HTERT RPE-1 (cell line): ENCODE results near the gene DDX31.

ENCODE experiments used
- in situ Hi-C: fragments of 300-500 bp; cut with MboI; formaldehyde crosslinking; loops from 4 replicates; pipeline ENCODE4 v1.14.3; 2020; ENCODE audit warnings: low sequenced_read_pairs

The DDX31 gene

DNA sequence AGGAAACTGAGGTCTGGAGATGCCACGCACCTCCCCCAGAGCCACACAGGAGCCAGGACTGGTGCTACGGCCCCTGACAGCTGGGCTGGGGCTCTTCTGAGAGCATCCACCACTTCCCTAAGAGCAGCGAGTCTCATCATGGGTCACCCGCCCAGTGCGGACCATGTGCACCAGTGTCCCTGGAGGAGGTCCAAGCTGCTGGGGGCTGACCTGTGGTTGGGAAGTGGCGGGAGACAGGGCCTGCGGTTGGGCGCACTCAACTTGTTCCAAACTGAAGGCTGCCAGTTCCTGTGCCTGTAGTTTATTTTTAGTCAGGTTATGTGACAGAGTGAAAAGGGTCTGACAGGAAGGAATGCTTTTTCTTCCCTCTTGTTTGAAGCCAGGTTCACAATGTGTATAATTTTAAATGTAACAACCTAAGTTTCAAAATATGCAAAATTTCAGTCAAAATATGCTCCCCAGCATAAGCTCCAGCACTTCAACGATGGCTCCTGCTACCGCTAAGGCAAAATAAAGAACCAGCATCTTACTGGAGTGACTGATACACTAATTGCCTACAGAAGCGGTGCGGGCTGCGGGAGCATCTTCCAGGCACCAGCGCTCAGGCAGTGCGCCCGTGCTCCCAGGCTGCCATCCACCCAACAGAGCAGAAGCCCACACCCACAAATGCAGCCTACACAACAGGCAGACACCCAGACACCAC, 72.6 kb downstream of the DDX31 start:
- in situ Hi-C loops: no loop called here

DNA sequence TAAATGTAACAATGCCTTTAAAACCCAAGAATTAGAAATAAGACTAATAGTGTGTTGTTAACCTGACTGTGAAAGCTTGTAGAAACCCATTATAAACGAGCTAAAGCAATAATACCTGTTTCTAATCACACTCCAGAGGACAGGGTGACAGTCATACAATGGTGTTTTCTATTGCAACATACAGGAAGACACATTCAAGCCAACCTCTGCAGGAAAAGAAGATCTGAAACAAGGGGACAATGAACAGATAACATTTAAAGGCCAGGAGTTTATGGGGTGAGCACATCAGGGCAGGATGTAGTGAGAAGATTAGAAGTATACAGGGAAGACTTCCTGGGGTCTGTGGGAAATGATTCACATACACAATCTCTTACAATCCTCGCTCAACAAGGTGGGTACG, 73.6 kb downstream of the DDX31 start:
- in situ Hi-C loops: no loop called here

DNA sequence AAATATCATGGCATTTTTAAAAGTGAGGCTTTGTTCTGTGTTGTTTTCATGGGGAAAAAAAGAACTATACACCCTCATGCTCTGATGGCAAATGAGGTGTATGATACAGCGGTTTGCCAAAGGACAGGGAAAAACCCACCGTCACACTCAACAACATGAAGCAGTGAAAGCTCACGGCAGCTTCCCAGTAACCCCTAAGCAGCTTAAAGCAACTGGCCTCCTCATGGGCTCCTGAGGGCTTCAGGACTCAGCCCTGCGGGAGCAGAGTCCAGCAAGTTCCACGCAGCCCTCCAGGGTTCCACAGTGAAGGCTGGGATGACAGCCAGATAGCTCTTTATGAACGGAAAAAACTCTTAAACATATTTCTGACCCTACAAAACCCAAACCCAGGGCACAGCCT, 74.5 kb downstream of the DDX31 start:
- in situ Hi-C loops: no loop called here

DNA sequence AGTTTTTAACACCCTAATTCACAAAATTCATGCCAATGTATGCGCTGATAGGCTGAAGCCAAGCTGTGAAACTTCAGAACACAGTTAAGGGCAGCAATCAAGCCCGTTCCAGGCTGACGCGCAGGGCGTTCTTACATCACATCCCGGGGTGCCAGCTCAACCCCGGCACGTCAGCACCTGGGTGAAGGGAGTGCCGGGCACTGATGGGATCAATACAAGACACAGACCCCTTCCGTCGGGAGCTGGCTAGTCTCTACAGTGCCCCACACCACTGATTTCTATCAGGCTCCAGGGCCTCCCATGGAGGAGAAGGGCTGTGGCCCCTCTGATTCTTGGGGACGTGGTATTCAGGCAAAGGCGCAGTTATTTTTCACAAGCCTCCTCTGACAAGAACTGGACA, 75.4 kb downstream of the DDX31 start:
- in situ Hi-C loops: no loop called here

DNA sequence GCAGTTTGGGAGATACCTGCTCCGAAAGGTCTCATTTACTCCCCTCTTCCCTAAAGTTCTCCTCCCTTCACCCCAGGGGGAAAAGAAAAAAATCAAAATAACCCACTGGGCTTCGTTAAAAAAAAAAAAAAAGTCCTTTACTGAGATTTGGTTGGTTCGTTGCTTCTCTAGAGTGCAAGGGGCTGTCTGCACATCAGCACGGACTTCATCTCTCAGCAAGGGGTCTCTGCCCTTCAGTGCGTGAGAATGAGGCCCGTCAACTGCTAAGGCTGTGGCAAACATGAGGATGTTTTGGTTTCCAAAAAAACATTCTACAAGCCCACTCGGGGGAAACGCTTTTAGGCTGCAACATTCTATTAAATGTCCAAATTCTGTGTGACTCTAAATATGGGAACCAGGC, 77.3 kb downstream of the DDX31 start:
- in situ Hi-C loops: no loop called here

DNA sequence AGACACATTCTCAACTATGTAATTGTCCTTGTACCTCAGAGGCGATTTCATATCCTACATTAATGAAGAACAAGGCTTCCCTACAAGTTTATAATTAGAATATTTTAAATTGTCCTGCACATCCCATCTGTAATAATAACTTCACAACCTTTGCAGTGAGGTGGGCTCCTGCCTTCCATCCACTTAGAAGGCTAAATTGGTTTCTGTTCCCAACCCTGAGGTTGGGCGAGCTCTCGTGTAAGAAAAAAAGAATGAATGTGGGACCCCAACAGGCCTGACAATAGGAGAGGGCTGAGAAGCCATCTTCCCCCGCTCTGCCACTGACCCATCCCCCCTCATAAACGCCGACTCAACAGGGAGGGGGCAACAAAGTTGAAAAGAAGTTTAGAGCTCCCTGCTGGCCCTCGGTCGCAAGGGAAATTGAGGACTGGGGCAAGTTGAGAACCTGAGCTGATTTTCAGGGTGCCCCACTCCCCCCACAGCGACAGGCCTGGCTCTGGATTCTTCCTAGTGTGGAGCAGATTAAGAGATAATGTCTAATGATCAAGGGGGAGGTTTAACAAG, 78.0 kb downstream of the DDX31 start:
- in situ Hi-C loops: no loop called here

DNA sequence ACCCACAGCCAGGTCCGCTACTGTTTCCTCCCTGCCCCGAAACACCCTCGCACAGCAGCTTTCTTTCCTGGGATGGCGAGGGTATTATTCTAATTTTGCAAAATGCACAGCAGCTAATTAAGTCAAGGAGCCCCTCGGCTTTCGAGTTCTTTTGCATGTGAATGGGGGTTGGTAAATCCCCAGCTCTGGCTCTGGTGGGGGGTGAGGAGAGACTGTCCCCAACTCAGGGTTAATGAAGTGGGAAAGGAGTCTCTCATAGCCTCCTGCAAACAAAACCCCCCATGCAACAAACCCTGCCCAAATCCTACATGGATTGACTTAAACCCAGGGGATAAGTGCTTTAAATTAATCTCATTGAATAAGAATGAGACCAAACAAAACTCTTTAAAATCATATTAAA, 78.5 kb downstream of the DDX31 start:
- in situ Hi-C loops: no loop called here

DNA sequence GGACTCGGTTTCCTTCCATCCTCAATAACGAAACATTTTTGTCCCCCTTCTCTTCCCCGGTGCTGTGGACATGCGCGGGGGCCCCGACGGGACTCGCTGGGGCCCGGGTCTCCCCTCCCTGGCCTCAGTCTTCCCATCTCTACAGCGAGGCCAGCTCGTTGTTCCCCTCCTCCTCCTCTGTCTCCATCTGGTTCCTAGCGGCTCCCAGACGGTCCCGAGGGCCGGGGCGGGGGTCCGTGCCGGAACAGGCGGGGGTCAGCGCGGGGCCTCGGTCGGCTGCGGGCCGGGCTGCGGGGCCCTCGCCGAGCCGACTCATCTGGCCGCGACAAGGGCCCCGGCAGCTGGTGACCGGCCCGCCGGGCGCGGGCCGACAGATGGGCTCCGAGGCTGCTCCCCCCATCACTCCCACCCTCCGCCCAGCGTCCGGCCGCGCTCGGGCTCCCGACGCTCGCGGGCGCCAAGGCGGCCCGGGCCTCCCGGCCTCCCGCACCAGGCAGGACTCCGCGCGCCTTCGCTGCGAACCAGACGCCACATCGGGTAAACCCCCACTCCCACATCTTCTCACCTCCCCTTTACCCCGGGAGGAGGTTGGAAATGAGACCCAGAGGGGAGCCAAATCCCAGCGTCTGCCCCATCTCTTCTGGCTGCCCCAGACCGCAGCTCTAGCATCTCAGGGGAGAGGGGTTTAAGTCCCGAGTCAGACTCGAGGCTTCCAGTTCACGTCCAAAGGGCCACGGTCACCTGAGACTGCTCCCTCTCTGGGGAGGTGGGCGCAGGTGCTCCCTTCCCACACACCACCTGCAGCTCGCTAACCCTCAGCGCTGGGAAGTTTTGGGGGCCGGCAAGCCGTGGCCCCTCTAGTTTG, 79.2 kb downstream of the DDX31 start:
- in situ Hi-C loops: no loop called here

DNA sequence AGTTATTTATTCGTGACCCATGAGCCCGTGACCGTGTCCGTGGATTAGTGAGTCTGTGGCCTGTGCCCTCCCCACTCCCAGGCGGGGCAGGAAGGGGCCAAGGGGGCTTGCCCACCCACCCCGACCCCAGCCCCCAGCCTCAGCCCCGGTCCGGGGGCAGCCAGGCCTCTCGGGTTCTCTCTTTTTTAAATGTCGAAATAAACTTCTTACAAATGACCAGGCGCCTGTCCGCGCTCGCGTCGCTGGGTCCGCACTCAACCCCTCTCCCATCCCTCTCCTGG, 79.8 kb downstream of the DDX31 start:
- in situ Hi-C loops: no loop called here

DNA sequence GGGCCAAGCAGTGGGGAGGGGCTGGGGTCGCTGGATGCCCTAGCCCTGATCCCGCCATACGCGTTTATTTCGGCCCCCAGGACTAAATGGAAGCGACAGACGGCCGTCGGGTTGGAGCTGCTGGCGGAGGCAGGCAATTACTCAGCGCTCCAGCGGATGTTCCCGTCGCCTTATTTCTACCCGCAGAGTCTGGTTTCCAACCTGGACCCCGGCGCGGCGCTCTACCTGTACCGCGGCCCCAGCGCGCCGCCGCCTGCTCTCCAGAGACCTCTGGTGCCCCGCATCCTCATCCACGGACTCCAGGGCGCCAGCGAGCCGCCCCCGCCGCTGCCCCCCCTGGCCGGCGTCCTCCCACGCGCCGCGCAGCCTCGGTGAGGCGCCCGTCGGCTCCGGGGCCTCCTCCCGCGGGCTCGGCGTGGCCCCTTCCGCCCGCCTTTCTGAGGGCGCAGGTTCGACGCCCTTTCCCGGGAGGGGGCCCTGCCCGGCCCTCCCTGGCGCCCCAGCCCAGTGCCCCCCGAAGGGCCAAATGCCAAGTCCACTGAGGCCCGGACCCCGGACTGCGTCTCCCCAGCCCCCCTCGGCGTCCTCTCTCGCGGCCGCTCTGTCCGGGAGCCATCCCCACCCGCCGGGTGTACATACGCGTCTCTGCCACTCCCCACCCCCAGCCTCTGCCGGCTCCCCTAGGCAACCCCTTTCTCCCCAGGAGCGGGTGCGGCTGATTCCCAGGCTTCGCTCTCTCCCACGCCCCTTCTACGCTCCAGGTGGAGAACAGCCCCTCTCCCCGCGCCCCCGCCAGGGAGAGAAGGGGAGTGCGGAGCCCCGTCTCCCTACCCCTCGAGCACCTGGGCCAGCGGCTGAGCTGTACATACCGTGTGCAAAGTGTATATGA, 80.4 kb downstream of the DDX31 start:
- in situ Hi-C loops: no loop called here

DNA sequence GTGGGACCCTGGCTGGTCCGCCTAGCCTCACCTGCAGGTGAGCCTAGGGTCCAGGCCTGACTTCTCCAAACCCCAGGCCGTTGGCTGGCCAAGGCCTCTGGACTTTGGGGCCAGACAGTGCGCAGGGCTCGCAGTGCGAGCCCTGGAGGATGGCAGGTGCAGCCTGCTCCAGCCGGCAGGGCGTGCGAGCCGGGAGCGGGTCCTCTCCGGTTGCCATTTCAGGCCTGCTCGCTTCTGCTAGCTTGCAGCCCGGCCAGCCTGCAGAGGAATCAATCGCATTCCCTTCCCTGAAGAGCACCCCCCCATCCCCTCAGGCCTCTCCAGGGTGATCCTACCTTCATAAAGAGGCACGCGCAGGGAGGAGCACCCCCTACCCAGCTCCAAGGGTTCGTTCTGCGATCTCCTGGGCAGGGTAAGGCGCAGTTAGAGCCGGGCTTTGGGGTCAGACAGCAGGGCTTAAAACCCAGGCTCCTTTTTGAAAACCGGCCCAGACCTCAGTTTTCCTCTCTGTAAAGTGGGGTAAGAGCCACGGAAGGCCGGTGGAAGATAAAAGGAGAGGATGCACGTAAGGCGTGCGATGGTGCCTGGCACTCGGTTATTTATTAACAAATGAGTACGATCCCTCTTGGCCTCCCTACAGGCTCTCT, 81.2 kb downstream of the DDX31 start:
- in situ Hi-C loops: no loop called here

DNA sequence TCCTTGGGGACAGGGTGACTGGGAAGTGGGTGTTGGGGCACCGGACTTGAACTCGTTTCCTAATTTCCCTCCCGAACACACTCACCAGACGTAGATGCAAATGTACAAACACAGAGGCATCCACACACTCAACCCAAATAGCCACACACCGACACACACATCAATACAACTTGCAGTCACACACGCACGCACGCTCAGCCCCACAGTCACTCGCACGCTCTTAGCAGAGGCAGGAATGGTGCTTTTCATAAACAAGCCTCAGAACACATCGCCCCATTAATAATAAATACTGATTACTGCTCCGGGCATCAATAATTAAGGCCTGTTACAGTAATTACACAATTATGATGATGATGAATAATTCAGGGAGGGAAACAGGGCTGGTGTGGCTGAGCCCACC, 81.7 kb downstream of the DDX31 start:
- in situ Hi-C loops: no loop called here

DNA sequence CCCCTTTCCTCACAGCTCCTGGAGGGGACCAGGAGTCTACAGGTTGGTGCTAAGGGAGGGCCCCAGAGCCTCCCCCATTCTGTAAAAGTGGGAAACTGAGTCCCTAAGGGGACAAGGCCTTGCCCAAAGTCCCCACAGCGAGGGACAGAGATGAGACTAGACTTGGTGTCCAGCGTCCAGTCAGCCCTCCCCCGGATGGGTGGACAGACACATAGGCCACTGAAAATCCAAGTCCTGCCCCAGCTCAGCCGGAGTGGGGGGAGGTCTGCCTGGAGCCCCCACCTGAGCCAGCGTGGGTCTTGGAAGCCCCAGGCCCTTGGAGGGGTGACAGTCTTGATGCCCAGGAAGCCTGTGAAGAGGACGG, 82.2 kb downstream of the DDX31 start:
- in situ Hi-C loops: no loop called here

DNA sequence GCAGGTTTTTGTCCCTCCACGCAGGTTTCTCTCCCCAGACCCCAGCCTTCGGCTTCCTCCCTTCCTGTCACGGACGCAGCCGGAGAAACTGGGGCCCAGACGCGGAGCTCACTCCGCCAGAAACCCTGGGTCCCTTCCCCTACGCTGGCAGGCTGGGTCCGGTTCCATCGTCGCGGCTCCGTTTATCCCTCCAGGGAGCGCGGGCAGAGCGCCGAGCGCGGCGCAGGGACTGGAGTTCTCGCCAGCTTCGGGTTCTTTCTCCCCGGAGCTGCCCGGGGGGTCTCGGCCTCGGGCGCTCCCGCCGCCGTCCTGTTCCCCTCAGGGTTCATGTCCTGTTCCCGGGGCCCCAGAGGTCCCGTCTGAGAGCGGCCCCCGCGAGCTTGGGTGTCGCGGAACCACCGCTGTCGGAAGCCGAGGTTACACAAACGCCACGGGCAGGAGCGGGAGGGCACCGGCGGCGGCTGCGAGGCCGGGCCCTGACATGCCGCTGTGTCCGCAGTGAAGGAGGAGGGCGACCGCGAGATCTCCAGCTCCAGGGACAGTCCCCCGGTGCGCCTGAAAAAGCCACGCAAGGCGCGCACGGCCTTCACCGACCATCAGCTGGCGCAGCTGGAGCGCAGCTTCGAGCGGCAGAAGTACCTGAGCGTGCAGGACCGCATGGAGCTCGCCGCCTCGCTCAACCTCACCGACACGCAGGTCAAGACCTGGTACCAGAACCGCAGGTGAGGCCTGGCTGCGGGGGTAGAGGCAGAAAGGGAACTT, 82.8 kb downstream of the DDX31 start:
- in situ Hi-C loops: no loop called here

DNA sequence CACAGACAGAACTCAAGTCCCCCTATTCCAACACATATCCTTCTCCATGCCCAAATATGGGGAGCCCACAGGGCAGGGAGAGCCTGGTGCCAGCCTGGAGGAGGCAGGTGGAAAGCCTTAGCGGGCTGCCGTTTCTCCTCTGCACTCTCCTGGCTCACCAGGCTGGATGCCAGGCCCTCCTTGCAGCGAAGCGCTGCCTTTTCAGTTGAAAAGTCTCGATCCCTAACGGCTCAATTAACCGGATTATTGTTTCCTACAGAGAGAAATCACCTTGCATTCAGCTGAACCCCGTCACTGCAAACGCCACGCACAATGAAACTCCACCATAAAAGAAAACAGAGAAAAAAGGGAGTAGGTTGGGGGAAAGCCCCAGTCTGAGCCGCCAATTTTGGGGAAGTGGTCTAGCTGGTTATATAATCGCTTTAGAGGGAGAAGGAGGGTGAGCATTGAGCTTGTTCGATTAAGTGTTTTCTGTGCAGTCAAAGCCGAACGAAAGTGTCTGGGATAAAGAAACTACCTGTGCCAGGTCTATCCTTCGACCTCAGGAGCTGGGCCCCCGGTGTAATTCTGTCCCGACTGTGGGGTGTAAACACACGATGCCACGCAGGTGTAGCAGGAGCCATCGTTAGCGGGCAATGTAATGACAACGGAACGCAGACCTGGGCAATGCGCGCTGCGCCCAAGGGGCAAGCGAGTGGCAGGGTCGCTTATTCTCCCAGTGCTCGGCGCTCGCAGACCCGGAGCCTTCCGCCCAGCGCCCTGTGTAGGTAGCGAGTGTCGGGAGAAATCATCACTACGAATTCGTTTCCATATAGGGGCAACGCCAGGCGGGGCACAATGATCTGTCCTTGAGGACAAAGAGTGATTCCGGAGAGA, 83.6 kb downstream of the DDX31 start:
- in situ Hi-C loops: no loop called here

DNA sequence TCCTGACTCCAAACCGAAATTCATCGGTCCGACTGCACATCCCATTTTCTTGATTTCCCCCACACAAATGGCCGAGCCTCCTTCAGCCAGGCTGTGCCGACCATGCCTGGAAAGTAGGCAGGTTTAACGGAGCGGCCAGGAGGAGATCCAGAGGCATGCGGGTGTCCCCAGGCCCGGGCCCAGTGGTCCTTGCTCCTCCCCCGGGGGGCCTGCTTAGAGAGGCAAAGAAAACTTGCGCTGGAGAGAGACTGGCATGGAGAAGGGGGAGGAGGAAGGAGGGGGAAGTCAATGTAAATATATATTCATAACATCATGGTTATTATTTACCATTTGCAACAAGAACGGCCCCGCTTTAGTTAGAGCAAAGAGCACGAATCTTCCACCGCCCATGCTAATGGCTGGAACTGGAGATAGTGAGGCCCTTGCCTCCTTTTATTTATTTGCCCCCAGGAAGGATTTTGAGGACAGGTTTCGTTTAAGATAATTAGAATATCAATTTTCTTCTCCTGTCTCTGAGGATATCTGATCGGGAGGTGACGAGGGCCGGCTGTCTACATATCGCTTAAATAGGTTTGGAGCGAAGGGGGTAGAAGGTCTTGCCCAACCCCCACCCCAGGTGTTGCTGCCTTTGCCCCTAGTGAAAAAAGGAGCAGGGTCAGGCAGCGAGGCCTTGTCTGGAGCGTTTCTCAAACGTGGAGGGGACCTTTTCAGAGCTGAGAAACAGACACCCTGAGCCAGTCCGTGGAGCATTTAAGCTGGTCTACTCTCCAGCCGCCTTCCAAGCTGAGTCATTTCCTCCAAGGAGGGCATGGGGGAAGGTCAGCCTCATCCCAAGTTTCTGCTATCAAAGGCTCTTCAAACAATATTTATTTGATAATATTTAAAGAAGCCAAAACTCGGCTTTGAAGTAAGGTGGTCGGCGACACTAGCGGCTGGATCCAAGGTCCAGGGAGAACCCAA, 84.9 kb downstream of the DDX31 start:
- in situ Hi-C loops: no loop called here

DNA sequence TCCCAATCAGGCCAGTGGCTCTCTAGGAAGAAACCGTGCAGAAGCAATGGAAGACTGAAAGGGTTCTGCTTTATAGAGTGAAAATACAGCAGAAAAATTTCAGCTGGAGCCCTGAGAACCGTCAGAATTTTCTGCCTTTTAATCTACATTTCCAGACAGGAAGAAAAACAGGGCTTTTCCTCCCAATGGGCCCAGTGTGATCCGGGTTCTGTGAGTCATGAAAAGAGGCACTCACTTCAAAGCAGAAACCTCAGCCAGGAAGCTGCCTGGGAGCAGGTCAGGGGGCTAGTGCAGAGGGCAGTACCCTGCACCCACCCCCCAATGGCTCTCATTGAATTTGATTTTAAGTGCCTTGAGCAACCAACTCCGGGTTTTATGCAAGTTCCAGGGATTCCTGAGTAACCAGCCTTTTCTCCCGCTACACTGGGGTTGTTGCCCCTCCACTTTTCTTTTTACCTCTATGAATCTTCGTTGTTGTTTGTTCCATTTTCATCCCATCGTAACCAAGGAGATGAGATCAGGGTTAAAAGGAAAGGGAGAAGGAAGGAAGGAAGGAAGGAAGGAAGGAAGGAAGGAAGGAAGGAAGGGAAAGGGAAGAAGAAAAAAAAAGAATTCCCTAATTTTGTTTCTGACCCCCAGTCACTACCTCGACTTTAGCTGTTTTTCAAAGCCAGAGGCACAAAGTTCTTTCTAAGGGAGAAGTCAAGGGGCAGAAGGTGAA, 86.0 kb downstream of the DDX31 start:
- in situ Hi-C loops: no loop called here
